Ovary (tissue), 3 donors: Measurements from ENCODE around the gene MRFAP1.

ENCODE experiments used
- EP300 ChIP-seq: sonication (generic); formaldehyde crosslinking; IDR thresholded peaks from one replicate; pipeline ENCODE4 v1.6.1; 2017; ENCODE audit warnings: antibody characterized with exemption
- POLR2A ChIP-seq: fragments of 450-650 bp; IDR thresholded peaks from one replicate; pipeline ENCODE4 v1.6.1; 2017; ENCODE audit warnings: antibody characterized with exemption, mild to moderate bottlenecking, moderate library complexity
- TF ChIP-seq, protein P1 (sequence below), 3 donors: fragments of 450-650 bp in 2 of 3; fragments of 200-600 bp in 1 of 3; IDR thresholded peaks; one replicate each; pipeline versions ENCODE4 v1.5.1 to v1.8.0; 2016 to 2022; ENCODE audit warnings: antibody characterized with exemption in 3 of 3, mild to moderate bottlenecking in 1 of 3
- donor health status: DM: no; HTN: no; CAD: no.

DNA sequence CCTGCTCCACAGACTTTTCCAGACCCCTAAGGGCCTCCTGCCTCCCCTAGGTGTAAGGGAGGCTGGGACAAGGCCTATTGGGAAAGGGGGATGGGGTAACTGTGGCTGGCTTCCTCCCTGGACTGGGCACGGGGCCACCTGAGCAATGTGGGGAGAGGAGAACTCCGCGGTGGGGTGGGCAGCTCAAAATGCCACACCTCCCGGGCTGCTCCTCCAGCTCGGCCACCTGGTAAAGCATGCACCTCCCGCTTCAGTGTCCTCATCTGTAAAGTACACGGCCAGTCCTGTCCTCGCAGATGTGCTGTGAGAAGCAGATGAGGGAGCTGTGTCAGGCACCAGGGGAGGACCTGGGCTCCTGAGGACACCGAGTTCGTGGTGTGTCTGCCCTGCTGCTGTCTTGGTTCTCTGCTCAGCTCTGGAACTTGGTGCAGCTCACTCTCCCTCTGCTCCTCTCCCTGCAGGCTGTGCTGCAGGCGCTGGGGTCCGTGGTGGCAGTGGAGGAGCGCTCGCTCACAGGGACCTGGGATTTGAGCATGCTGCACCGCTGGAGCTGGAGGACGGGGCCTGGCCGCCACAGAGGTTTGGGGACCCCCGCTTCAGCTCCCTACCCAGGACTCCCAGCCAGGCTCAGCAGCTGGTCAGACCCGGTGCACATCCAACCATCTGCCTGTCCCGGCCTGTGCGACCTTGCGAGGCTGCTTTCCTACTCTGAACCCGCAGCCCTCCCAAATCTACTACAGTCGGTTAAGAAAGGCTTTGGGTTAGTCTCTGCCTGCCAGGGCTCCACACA lies 20.8 kb upstream of the MRFAP1 start:
- TF ChIP-seq POLR2A (no peak), EP300 (no peak)
- TF ChIP-seq, protein P1, sequence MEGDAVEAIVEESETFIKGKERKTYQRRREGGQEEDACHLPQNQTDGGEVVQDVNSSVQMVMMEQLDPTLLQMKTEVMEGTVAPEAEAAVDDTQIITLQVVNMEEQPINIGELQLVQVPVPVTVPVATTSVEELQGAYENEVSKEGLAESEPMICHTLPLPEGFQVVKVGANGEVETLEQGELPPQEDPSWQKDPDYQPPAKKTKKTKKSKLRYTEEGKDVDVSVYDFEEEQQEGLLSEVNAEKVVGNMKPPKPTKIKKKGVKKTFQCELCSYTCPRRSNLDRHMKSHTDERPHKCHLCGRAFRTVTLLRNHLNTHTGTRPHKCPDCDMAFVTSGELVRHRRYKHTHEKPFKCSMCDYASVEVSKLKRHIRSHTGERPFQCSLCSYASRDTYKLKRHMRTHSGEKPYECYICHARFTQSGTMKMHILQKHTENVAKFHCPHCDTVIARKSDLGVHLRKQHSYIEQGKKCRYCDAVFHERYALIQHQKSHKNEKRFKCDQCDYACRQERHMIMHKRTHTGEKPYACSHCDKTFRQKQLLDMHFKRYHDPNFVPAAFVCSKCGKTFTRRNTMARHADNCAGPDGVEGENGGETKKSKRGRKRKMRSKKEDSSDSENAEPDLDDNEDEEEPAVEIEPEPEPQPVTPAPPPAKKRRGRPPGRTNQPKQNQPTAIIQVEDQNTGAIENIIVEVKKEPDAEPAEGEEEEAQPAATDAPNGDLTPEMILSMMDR (IDR thresholded peaks at IDR 0.05) = no peak
